Uterus (tissue), 2 donors: ENCODE results near the gene USP14.
"Not testable (repeated sequence)": the region's sequence is repeated elsewhere in the genome, so short reads cannot be mapped to it uniquely, and the experiment has no call there.

Experiments used
- CTCF ChIP-seq, 4 experiments: fragments of 200-600 bp in 2 of 4; fragments of 450-650 bp in 2 of 4; sonication (generic) in 2 of 4; IDR thresholded peaks; one replicate each; pipeline ENCODE4 v1.5.1; 2016 to 2019; ENCODE audit warnings: antibody characterized with exemption in 4 of 4, mild to moderate bottlenecking in 2 of 4, moderate library complexity in 1 of 4
- POLR2A ChIP-seq, 2 donors: fragments of 450-650 bp; IDR thresholded peaks; one replicate each; pipeline ENCODE4 v1.6.1; 2016; ENCODE audit warnings: antibody characterized with exemption in 2 of 2, mild to moderate bottlenecking in 1 of 2, moderate library complexity in 1 of 2

- not testable (repeated sequence) for TF ChIP-seq CTCF, POLR2A (IDR thresholded peaks at IDR 0.05)
These were observed 47.8 kb upstream of the USP14 start for GRCh38 chr18:110351-111201.
